Activated CD4-positive, alpha-beta T cell treated with anti-CD3 and anti-CD28 coated beads, Interleukin-2, amount 50 U/mL, for 48 hours (primary cell): ENCODE results near the gene BCAN.
"Not testable (repeated sequence)": the region's sequence is repeated elsewhere in the genome, so short reads cannot be mapped to it uniquely, and the experiment has no call there.

ENCODE experiments used
- DNase-seq, 2 experiments: peaks; one replicate each; pipeline ENCODE4 v3.0.0-alpha.2; 2020

Gene BCAN, protein sequence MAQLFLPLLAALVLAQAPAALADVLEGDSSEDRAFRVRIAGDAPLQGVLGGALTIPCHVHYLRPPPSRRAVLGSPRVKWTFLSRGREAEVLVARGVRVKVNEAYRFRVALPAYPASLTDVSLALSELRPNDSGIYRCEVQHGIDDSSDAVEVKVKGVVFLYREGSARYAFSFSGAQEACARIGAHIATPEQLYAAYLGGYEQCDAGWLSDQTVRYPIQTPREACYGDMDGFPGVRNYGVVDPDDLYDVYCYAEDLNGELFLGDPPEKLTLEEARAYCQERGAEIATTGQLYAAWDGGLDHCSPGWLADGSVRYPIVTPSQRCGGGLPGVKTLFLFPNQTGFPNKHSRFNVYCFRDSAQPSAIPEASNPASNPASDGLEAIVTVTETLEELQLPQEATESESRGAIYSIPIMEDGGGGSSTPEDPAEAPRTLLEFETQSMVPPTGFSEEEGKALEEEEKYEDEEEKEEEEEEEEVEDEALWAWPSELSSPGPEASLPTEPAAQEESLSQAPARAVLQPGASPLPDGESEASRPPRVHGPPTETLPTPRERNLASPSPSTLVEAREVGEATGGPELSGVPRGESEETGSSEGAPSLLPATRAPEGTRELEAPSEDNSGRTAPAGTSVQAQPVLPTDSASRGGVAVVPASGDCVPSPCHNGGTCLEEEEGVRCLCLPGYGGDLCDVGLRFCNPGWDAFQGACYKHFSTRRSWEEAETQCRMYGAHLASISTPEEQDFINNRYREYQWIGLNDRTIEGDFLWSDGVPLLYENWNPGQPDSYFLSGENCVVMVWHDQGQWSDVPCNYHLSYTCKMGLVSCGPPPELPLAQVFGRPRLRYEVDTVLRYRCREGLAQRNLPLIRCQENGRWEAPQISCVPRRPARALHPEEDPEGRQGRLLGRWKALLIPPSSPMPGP

DNA sequence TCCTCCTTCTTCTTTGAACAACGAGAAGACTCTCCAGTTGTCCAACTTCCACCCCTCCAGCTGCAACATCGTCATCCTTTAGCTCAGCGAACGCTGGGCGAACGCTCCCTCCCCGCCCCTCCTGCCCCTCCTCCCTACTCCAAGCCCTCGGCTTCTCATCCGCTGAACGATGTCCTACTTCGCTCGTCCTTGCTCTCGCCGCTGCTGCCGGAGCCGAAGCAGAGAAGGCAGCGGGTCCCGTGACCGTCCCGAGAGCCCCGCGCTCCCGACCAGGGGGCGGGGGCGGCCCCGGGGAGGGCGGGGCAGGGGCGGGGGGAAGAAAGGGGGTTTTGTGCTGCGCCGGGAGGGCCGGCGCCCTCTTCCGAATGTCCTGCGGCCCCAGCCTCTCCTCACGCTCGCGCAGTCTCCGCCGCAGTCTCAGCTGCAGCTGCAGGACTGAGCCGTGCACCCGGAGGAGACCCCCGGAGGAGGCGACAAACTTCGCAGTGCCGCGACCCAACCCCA, at the start of gene BCAN:
TSS of gene BCAN (plus strand) at position 357 of the 504 bp plus-strand sequence. CDS start 3,938 bp downstream, outside the sequence.
- no peak for DNase-seq

DNA sequence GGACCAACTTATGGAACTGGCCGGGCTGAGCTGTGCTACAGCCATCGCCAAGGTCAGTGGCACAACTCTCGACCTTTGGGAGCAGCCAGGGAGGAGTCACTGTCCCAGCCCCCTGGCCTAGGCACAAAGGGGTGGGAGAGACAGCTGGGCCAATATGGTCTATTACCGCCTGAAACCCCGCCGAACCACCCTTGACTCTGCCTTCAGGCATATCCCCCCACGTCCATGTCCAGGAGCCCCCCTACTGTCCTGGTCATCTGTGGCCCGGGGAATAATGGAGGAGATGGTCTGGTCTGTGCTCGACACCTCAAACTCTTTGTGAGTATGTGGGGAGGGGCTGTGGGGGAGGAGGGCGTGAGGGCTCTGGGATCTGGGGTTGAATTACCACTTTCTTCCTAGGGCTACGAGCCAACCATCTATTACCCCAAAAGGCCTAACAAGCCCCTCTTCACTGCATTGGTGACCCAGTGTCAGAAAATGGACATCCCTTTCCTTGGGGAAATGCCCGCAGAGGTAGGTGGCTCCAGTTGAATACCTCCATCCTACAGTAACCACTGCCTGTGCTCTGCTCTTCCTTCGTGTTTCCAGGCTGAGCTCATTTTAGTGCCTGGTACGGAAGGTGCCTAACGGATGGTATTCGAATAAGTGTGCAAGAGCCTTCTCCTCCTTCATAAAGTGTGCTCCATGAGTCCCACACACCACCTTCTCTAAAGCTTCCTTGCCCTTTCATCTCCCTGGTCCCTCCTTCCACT, 49.6 kb upstream of the BCAN start:
- DNase-seq: peak; percentile 14 to 18

DNA sequence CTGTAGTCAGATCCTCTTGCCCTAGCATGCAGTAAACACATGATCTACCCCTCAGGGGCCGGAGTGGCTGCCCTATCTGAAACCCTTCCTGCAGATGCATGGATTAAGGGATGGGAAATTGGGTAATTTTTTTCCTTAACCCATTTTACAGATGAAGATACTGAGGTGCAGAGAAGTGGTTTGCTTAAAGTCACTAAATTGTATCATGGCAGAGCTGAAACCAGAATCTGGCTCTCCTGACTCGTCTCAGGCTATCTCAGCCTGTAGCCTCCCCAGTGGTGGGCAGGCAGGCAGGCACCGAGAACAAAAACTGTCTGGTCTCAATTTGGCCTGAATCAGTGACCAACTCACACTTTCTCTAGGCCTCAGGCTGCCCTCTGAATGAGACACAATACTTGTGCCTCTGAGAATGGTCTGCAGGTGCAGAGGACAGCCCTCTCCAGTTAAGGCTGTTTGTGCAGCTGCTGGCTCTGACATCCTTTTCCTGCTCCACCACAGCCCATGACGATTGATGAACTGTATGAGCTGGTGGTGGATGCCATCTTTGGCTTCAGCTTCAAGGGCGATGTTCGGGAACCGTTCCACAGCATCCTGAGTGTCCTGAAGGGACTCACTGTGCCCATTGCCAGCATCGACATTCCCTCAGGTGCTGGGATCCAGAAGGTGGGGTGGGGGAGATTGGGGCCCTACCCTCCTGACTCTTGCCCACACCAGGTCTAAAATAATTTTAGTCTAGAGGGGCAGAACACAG, 48.8 kb upstream of the BCAN start:
- no peak for DNase-seq

DNA sequence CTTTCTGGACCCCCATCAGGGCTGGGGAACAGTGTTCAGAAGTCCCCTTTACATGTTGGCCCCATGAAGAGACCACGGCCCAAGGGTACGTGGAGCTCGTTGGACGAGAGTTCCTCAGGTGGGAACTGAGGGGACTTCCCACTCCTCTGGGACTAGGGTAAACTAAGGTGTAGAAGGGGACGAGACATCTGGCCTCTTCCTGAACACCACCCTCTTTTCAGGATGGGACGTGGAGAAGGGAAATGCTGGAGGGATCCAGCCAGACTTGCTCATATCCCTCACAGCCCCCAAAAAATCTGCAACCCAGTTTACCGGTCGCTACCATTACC, 48.3 kb upstream of the BCAN start:
- DNase-seq: no peak

DNA sequence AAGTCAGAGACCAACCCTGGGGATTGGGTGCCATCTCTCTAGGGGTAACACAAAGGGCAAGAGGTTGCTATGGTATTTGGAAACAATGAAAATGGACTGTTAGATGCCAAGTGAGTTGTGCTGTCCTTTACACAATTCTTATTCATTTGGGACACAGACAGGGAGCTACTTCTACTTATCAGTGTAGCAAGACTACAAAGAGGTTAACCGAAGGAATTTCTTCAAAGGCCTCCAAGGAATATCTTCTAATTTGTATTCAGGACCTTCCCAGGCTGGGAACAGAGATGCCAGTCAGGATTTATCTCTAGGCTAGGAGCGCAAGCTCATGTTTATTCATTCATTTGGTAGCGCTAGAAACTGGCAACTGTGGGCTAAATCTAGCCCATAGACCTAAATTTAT, 47.7 kb upstream of the BCAN start:
- DNase-seq: no peak

DNA sequence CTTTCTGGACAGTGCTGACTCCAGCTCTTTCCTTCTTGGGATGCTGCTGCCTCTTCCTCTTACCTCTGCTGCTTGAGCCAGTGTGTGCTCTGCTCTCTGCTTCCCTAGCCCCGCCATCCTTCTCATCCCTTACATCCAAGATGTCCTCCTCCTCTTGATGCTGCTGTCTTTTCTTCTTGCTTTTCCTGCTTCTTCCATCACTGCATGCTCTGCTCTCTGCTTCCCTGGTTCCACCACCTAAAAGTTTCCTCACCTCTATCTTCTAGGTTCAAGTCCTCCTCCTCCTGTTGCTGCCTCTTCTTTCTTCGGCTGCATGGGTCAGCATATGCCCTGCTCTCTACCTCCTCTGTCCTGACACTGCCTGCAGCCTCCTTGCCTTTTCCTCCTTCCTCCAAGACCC, 46.9 kb upstream of the BCAN start:
- no peak for DNase-seq

DNA sequence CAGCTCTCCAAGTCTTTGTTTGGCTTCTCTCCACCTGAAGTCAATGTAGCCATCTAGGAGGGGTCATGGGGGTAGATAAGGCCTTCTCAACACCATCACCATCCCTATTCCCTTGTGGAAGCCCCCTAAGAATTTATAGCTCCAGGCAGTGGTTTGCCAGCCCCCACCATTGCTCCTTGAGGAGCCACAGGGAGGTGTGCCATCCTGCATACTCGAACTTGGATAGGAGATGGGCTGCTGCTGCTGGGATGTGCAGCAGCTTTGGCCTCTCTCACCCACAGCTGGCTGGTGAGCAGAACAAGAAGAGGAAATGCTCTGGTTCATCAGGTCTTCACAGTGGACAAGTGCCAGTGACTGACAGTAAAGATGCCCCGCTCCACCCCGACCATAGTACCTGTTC, 45.5 kb upstream of the BCAN start:
- DNase-seq: no peak

DNA sequence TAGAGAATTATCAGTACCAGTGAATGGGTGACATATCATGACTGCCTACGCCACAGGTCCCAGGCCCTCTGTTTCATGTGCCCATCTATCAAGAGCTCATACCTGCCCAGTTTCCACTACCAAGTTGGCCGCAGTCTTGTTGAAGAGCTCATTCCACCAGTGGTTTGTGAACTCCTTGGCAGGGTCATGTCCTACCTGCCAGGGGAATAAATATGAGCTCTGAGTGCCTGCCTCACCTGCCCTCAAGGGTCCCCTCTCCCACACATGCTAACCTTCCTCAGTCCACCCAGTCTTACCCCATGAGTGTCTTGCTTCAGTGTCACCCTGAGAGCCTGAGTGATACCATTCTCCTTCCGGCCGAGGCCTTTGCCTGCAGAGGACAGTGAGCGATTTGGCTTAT, 43.8 kb upstream of the BCAN start:
- no peak for DNase-seq

DNA sequence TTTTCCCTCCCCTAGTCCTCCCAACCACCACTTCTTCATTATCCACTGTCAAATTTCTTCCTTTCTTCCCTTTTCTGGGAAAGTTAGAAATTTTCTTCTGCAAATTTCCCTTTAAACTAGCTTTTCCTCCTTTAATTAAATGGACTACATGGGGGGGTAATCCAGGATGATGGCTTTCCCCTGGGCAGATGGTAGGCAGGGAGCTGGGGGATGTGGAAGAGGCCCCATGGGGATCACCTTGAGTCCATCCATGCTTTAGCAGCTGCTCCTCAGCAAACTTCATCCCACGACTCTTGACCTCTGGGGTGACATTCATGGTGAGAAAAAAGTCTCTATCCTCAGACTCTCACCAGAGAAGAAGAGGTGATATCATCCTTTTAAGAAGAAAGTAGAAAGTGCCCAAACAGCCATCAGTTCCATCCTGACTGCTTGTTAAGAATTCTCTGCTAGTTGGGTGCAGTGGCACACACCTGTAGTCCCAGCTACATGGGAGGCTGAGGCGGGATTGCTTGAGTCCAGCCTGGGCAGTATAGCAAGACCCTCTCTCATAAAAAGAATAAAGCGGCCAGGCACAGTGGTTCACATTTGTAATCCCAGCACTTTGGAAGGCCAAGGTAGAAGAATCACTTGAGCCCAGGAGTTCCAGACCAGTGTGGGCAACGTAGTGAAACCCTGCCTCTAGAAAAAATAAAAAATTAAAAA, 43.0 kb upstream of the BCAN start:
- no peak for DNase-seq

DNA sequence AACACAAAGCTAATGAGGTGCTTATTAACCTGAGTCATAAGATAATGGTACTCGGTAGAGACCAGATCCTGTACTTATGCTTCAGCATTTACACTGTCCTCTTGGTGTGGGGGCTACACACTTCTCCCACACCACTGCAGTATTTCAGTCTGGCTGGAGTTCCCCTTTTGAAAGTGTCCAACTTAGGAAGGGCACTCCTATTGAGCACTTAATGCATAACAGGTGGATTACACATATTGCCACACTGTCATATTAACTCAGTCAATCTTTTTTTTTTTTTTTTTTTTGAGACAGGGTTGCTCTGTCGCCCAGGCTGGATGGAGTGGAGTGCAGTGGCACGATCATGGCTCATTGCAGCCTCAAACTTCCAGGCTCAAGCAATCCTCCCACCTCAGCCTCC, 42.1 kb upstream of the BCAN start:
- DNase-seq: no peak

DNA sequence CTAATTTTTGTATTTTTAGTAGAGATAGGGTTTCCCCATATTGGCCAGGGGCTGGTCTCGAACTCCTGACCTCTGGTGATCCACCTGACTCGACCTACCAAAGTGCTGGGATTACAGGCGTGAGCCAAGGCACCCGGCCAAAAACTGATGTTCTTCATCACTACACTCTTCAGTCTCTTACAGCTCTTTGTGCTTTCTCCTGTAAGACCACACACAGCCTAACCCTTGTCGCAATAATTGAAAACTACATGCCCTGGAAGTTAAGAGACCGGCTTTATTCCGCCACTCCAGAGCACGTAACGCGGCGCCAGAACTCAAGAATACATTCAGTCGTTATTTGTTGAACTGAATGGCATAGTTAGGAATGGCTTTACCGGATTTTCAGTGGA, 41.2 kb upstream of the BCAN start:
- DNase-seq: peak; percentile 29 to 32

DNA sequence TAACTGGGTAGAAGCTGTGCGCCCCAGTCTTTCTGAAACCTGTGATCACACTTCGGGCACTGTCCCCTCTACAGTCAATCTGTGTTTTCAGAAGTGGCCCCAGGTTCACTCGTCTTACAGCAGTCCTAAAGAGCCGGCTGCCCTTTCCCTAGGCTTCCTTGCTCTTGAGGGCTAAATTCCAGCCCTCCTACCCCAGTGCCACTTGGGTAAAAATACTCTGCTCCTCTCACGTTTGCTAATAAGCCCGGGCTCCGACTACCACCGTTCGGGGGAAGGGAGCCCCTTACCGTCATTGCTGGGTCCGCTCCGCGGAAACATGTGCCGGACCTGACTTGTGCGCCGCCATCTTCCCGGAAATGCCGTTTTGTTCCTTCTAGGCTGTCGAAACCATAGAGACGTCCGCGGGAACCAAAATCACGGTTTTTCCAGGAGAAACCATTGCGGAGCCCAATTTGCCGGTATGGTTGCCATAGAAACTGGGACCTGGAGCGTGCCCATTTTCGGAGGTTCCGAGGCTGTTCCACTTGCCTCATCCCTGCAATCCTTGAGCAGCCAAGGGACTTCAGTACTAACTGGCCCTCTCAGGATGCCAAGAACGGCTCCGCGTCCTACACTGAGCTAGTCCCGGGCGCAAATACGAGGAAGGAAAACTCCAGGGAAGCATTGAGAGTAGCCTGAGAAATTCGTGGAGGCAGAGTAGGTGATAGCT, 40.6 kb upstream of the BCAN start, which contains the start of gene GPATCH4:
TSS of gene GPATCH4 (minus strand) at position 358 of the 709 bp plus-strand sequence.
- peak; percentile 82 to 87 for DNase-seq

DNA sequence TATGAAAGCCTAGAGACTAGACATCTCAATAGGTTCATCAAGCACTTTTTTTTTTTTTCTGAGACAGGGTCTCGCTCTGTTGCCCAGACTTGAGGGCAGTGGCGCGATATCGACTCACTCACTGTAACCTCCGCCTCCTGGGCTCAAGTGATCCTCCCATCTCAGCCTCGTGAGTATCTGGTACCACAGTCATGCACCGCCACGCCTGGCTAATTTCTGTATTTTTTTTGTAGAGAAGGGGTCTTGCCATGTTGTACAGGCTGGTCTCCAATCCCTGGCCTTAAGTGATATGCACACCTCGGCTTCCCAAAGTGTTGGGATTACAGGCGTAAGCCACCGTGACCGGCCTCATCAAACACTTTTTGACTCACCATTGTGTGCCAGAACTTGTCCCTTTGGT, 40.0 kb upstream of the BCAN start:
- DNase-seq: peak; percentile 16 to 17

DNA sequence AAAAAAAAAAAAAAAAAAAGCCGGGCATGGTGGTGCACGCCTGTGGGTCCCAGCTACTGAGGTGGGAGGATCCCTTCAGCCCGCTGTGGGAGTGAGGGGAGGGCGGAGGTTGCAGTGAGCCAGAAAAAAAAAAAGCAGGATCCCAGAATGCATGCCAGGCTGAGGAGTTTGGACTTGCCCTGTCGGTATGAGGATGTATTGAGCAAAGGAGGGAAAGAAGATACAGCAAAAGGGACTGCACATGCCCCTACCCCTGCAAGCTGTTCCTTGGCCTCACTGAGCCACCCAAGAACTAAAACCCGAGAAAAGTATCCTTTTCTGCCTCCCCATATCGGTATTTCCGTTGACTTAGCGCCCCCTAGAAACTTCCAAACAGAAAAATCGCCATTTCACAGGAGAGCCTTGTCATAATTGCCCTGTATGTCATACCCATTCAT, 39.3 kb upstream of the BCAN start:
- peak in 1 of 2 experiments; percentile 22 for DNase-seq

DNA sequence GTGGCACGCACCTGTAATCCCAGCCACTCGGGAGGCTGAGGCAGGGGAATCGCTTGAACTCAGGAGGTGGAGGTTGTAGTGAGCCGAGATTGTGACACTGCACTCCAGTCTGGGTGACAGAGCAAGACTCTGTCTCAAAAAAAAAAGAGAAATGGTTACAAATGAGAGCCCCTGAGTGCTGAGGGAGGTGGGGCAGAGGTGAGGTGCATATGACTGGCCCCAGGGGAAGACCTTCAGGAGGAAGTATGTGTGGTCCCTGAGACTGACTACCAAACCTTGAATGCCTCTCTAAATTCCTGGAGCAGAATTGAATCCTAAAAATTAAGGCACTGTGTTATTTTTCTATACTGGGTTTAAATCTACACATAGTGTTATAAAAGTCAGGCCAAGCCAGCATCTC, 34.6 kb upstream of the BCAN start:
- DNase-seq: not testable (repeated sequence)

DNA sequence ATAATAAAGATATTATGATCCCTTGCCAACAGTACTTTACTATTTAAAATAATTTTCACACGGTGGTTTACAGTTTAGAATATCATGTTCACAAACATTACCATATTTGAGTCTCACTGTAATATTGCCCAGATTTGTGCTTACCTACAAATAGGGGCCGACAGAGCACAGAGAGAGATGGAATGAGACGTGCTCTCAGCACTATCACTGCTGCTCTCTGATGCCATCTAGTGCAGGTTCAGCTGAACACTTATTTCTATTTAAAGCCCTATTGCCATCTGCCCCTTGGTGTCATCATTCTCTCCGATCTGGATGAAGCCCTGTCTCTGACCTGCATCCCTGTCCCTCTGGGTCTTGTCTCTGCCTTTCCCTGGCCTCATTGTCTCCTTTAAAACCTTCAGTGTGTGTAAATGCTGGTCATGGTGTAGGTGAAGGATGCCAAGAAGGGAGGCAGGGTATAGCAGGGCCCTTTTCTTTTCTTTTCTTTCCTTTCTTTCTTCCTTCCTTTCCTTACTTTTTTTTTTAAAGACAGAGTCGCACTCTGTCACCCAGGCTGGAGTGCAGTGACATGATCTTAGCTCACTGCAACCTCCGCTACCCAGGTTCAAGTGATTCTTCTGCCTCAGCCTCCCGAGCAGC, 33.8 kb upstream of the BCAN start:
- peak; percentile 48 to 66 for DNase-seq

DNA sequence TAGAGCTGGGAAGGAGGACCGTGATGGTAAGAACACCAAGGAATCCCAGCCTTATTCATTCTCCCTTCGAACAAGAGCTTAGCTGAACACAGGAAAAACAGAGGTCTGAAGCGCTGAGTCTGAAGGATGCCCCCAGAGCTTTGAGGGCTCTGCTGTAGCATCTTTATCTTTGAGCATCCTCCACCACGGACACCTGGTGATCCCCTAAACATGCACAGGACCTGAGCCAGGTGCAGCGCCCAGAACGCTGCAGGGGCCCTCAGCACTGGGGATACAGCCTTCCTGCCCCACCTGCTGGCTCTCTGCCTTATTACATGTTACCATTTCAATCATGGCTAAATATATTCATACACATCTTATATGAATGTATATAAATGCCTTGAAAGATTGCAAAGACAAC, 32.9 kb upstream of the BCAN start:
- peak; percentile 59 to 70 for DNase-seq

DNA sequence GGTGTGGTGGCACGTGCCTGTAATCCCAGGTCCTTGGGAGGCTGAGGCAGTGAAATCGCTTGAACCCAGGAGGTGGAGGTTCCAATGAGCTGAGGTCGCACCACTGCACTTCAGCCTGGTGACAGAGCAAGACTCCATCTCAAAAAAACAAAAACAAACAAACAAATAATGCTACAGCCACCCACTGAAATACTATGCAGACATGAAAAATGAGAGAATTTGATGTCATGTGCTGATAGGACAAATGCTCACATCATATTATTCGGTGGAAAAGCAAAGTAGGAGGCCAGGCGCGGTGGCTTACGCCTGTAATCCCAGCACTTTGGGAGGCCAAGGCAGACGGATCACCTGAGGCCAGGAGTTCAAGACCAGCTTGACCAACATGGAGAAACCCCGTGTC, 31.8 kb upstream of the BCAN start:
- not testable (repeated sequence) for DNase-seq

DNA sequence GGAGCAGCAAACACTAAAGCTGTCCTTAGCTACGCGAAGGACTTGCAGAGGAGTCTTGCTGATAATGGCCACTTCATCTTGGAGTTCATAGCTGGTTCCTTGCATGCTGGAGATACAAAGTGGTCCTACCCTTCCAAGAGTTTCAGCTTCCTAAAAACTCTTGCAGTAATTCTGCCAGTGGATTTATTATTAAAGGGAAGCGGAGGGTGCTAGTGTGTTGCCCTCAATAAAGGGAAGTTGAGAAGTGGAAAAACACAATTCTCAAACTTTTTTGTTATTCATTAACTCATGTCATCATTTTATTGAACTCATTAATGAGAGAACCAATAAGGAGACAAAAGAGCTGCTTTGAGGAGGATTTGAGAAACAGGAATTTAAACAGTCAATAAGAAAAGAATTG, 29.3 kb upstream of the BCAN start:
- DNase-seq: no peak

DNA sequence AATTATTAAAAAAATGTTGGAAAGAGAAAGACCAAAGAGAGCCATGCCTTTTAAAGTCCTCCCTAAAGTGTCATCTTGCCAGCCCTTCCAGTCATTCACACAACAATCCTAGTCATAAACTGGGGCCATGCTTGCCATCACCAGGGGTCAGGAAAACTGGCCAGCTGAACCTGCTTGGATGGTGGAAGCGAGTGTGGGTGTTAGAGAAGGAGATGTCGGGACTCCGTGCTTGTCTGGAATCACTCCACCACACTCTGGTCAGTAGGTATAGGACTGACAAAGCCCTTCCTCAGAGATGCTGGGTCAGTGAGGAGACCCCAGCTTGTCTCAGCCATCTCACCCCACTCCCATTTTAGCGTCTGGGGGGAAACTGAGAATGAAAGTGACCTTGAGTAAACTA, 26.0 kb upstream of the BCAN start:
- DNase-seq: no peak
